ACC112 (cell line): ENCODE data around the gene LUC7L.
"Not testable (repeated sequence)": the region's sequence is repeated elsewhere in the genome, so short reads cannot be mapped to it uniquely, and the experiment has no call there.

Experiments used
- H2AFZ ChIP-seq: fragments of 200-600 bp; sonication (generic); one replicate; pipeline ENCODE4 v1.6.0; 2017; ENCODE audit warnings: antibody characterized with exemption, low read length; ENCODE audit not compliant: unreplicated experiment
- H3K27ac ChIP-seq: fragments of 200-600 bp; sonication (generic); 2 replicates; pipeline ENCODE4 v1.5.1; 2014; ENCODE audit warnings: low read depth, mild to moderate bottlenecking, antibody characterized with exemption, low read length, moderate library complexity
- H3K27me3 ChIP-seq: fragments of 200-600 bp; sonication (generic); 2 replicates; pipeline ENCODE4 v1.6.1; 2014; ENCODE audit warnings: mild to moderate bottlenecking, antibody characterized with exemption, low read length, moderate library complexity, mixed read lengths; ENCODE audit not compliant: insufficient read depth
- H3K36me3 ChIP-seq: fragments of 200-600 bp; sonication (generic); 2 replicates; pipeline ENCODE4 v1.6.1; 2016; ENCODE audit warnings: mild to moderate bottlenecking, antibody characterized with exemption, low read length, moderate library complexity, mixed read lengths; ENCODE audit not compliant: insufficient read depth
- H3K4me1 ChIP-seq: fragments of 200-600 bp; sonication (generic); one replicate; pipeline ENCODE4 v1.6.1; 2016; ENCODE audit warnings: low read length, mixed read lengths; ENCODE audit not compliant: insufficient read depth, unreplicated experiment, control insufficient read depth
- H3K4me3 ChIP-seq: fragments of 200-600 bp; sonication (generic); 2 replicates; pipeline ENCODE4 v1.5.1; 2014; ENCODE audit warnings: mild to moderate bottlenecking, low read depth, low read length
- H3K79me2 ChIP-seq: fragments of 200-600 bp; sonication (generic); one replicate; pipeline ENCODE4 v1.6.0; 2016; ENCODE audit warnings: low read length; ENCODE audit not compliant: control insufficient read depth, unreplicated experiment, insufficient read depth

LUC7L gene

DNA sequence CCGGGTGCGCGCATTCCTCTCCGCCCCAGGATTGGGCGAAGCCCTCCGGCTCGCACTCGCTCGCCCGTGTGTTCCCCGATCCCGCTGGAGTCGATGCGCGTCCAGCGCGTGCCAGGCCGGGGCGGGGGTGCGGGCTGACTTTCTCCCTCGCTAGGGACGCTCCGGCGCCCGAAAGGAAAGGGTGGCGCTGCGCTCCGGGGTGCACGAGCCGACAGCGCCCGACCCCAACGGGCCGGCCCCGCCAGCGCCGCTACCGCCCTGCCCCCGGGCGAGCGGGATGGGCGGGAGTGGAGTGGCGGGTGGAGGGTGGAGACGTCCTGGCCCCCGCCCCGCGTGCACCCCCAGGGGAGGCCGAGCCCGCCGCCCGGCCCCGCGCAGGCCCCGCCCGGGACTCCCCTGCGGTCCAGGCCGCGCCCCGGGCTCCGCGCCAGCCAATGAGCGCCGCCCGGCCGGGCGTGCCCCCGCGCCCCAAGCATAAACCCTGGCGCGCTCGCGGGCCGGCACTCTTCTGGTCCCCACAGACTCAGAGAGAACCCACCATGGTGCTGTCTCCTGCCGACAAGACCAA, 56.8 kb downstream of the LUC7L start, which contains the start of gene HBA2:
TSS of gene HBA2 (plus strand) at position 503 of the 568 bp plus-strand sequence. CDS start at position 540, 37 bp downstream.
- H3K4me1 ChIP-seq, H2AFZ ChIP-seq, H3K79me2 ChIP-seq, H3K27ac ChIP-seq, H3K4me3 ChIP-seq, H3K36me3 ChIP-seq: not testable (repeated sequence)
- peaks cover 50% of the 10 kb centered on the region for H3K27me3 ChIP-seq

DNA sequence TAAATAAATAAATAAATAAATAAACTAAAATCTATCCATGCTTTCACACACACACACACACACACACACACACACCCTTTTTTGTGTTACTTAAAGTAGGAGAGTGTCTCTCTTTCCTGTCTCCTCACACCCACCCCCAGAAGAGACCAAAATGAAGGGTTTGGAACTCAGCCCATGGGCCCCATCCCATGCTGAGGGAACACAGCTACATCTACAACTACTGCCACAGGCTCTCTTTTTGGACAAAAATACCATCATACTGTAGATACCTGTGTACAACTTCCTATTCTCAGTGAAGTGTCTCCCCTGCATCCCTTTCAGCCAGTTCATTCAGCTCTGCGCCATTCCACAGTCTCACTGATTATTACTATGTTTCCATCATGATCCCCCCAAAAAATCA, 58.5 kb downstream of the LUC7L start:
- Histone ChIP-seq H3K27ac (no peak overlapping the region), H3K4me1 (no peaks in the 10 kb centered on the region), H3K27me3 (peaks cover 61% of the 10 kb centered on the region)

DNA sequence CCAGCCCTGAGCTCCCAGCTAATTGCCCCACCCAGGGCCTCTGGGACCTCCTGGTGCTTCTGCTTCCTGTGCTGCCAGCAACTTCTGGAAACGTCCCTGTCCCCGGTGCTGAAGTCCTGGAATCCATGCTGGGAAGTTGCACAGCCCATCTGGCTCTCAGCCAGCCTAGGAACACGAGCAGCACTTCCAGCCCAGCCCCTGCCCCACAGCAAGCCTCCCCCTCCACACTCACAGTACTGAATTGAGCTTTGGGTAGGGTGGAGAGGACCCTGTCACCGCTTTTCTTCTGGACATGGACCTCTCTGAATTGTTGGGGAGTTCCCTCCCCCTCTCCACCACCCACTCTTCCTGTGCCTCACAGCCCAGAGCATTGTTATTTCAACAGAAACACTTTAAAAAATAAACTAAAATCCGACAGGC, 59.2 kb downstream of the LUC7L start:
- H3K4me3 ChIP-seq, H3K27ac ChIP-seq: not testable (repeated sequence)
- peaks cover 61% of the 10 kb centered on the region for H3K27me3 ChIP-seq

More for the DNA sequence above, 58.5 kb downstream of the LUC7L start:
- H3K4me3 ChIP-seq = no peak overlapping the region
- H3K36me3 ChIP-seq = no peaks in the 10 kb centered on the region
- no peak overlapping the region for H2AFZ ChIP-seq
- no peaks in the 10 kb centered on the region for H3K79me2 ChIP-seq

DNA sequence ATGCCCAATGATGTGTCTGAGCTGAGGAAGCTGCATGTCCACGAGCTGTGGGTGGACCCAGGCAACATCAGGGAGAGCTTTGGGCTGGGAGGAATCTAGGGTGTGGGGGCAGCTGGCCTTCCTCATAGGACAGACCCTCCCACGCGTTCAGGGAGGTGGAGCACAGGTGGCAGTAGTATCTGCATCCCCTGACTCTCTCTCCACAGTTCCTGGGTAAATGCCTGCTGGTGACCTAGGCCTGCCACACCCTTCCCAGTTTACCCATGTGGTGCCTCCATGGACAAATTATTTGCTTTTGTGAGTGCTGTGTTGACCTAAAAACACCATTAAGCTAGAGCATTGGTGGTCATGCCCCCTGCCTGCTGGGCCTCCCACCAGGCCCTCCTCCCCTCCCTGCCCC, 60.2 kb downstream of the LUC7L start:
- Histone ChIP-seq H3K79me2 (no peaks in the 10 kb centered on the region), H3K36me3 (no peaks in the 10 kb centered on the region), H3K4me1 (no peaks in the 10 kb centered on the region), H3K27me3 (peaks cover 56% of the 10 kb centered on the region), H2AFZ (no peak overlapping the region), H3K27ac (no peak overlapping the region), H3K4me3 (no peak overlapping the region)

More for the DNA sequence above, 59.2 kb downstream of the LUC7L start:
- H3K4me1 ChIP-seq, H3K79me2 ChIP-seq, H2AFZ ChIP-seq, H3K36me3 ChIP-seq: not testable (repeated sequence)

DNA sequence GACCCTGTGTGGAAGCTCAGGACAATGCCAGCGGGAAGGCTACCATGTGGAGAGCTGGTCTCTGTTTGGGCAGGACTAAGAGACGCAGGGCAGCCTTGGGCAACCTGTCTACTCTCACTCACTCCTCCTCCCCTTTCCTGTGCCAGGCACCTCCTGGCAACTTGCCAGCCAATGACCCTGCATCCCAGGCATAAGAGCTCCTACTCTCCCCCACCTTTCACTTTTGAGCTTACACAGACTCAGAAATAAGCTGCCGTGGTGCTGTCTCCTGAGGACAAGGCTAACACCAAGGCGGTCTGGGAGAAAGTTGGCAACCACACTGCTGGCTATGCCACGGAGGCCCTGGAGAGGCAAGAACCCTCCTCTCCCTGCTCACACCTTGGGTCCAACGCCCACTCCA, 60.8 kb downstream of the LUC7L start:
- Histone ChIP-seq H3K27me3 (peaks cover 54% of the 10 kb centered on the region), H3K79me2 (no peaks in the 10 kb centered on the region), H3K4me1 (no peaks in the 10 kb centered on the region), H2AFZ (no peak overlapping the region), H3K36me3 (no peaks in the 10 kb centered on the region), H3K27ac (no peak overlapping the region), H3K4me3 (no peak overlapping the region)

DNA sequence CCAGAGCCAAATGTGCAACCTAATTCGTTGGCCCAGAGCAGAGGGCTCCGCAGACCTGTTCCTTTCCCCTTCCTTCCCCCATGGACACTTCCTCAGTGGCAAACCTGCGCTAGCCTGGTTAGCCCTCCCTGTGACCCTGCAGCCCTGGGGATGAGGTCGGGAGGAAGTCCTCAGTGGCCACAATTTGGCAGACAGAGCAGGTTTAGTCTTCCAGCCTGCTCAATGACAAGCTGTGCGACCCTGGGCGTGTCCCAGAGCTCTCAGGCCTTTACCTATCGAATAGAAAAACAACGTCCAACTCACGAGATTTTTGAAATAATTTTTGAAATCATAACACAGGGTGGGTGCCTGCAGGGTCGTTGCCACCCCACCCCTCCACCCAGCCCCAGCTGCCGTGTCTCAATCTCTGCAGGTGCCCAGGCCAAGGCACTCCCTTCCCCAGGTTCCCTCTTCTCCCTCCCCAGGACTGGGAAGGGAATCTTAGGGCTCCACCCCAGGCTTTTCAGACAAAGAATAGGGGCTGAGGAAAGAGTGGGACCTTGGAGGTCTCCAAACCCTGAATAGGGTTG, 62.0 kb downstream of the LUC7L start:
- Histone ChIP-seq H3K79me2 (no peaks in the 10 kb centered on the region), H3K36me3 (no peaks in the 10 kb centered on the region), H3K4me1 (no peaks in the 10 kb centered on the region), H3K27me3 (peaks cover 51% of the 10 kb centered on the region), H2AFZ (no peak overlapping the region), H3K27ac (no peak overlapping the region), H3K4me3 (no peak overlapping the region)

DNA sequence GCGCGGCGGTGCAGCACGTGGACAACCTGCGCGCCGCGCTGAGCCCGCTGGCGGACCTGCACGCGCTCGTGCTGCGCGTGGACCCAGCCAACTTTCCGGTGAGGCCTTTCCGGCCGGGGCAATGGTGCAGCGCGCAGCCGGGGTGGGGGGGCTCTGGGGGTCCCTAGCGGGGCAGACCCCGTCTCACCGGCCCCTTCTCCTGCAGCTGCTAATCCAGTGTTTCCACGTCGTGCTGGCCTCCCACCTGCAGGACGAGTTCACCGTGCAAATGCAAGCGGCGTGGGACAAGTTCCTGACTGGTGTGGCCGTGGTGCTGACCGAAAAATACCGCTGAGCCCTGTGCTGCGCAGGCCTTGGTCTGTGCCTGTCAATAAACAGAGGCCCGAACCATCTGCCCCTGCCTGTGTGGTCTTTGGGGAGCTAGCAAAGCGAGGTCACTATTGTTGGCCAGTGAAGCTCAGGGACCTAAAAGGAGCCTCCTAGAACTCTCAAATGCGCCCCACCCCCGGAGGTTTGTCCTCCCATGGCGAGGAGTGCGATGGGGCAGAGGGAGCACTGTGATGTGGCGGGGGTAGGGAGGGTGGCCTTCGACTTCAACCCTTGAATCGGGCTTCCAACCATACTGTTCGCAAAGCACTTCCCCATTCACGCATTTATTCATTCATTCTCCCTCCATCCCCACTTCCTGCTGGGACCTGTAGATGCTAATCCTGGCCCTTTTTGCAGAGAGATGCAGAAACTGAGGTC, 62.7 kb downstream of the LUC7L start:
- Histone ChIP-seq H3K4me1 (no peaks in the 10 kb centered on the region), H3K27me3 (peaks cover 47% of the 10 kb centered on the region), H3K4me3 (no peak overlapping the region), H3K27ac (no peak overlapping the region), H2AFZ (no peak overlapping the region), H3K79me2 (no peaks in the 10 kb centered on the region), H3K36me3 (no peaks in the 10 kb centered on the region)

DNA sequence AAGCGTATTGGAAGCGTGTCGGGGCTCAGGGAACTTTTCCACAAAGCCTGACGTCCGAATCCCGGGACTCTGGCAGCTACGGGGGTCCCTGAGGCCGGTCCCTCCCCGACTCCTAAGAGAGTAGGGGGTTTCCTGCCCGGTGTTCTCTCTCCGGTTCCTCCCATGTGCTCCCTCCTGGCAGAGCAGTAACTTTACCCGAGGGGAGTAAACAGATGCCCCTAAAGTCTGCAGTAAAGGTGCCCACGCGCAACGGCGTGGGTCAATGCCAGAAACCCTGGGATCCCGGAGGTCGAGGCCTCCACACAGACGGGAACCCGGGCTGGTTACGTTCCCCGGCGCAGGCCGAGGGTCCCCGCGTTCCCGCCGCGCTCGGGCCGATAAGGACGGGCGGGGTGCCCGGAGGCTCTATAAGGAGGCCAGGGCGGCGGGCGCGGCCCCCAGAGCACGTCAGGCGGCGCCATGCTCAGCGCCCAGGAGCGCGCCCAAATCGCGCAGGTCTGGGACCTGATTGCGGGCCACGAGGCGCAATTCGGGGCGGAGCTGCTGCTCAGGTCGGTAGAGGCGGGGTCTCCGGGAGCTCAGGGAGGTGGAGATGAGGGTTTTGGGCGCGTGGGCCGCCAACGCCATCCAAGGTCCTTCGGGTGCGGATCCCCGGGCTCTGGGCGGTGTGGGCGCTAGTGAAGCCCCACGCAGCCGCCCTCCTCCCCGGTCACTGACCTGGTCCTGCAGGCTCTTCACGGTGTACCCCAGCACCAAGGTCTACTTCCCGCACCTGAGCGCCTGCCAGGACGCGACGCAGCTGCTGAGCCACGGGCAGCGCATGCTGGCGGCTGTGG, 63.5 kb downstream of the LUC7L start, which contains the start of gene HBM:
TSS of gene HBM (plus strand) at position 440 of the 836 bp plus-strand sequence. CDS start at position 460, 20 bp downstream.
- peaks cover 46% of the 10 kb centered on the region for H3K27me3 ChIP-seq
- H3K79me2 ChIP-seq = no peaks in the 10 kb centered on the region
- H3K4me1 ChIP-seq = no peaks in the 10 kb centered on the region
- no peaks in the 10 kb centered on the region for H3K36me3 ChIP-seq
- no peak within 1 kb of the TSS for H3K27ac ChIP-seq
- H2AFZ ChIP-seq = no peak within 1 kb of the TSS
- peak within 1 kb of the TSS; percentile 3; the same call in 1 of the 2 replicates for H3K4me3 ChIP-seq

DNA sequence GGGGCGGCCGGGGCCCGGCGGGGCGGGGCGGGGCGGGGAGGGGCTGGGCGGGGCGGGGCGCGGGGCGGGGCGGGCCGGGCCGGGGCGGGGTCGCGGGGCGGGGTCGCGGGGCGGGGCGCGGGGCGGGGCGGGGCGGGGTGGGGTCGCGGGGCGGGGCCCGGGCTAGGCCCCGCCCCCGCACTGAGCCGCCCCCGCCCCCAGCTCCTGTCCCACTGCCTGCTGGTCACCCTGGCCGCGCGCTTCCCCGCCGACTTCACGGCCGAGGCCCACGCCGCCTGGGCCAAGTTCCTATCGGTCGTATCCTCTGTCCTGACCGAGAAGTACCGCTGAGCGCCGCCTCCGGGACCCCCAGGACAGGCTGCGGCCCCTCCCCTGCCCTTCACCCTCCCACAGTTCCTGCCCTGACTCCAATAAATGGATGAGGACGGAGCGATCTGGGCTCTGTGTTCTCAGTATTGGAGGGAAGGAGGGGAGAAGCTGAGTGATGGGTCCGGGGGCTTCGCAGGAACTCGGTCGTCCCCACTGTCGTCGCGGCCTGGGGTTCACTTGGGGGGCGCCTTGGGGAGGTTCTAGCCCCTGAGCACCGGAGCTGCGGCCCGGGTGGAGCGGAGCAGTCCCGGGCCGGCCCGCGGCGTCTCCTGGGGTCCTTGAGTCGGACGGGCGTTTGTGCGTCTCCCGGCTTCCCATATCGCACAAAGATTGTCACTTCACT, 64.3 kb downstream of the LUC7L start:
- no peaks in the 10 kb centered on the region for H3K36me3 ChIP-seq
- no peak overlapping the region for H2AFZ ChIP-seq
- H3K27ac ChIP-seq = no peak overlapping the region
- H3K79me2 ChIP-seq = no peaks in the 10 kb centered on the region
- peaks cover 45% of the 10 kb centered on the region for H3K27me3 ChIP-seq
- peak overlapping the region; percentile 3; the same call in 1 of the 2 replicates for H3K4me3 ChIP-seq
- no peaks in the 10 kb centered on the region for H3K4me1 ChIP-seq
